GM18858 (cell line): ENCODE data around the gene NEK3.
A peak's percentile ranks its signal among the peaks of the same experiment; 100 is the strongest.
"Not testable (repeated sequence)": the region's sequence is repeated elsewhere in the genome, so short reads cannot be mapped to it uniquely, and the experiment has no call there.

Experiments
- ATAC-seq: cut with Tn5 transposase; IDR thresholded peaks from one replicate; pipeline ENCODE4 v1.9.1; 2021; ENCODE audit not compliant: unreplicated experiment

NEK3 gene, protein sequence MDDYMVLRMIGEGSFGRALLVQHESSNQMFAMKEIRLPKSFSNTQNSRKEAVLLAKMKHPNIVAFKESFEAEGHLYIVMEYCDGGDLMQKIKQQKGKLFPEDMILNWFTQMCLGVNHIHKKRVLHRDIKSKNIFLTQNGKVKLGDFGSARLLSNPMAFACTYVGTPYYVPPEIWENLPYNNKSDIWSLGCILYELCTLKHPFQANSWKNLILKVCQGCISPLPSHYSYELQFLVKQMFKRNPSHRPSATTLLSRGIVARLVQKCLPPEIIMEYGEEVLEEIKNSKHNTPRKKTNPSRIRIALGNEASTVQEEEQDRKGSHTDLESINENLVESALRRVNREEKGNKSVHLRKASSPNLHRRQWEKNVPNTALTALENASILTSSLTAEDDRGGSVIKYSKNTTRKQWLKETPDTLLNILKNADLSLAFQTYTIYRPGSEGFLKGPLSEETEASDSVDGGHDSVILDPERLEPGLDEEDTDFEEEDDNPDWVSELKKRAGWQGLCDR

DNA sequence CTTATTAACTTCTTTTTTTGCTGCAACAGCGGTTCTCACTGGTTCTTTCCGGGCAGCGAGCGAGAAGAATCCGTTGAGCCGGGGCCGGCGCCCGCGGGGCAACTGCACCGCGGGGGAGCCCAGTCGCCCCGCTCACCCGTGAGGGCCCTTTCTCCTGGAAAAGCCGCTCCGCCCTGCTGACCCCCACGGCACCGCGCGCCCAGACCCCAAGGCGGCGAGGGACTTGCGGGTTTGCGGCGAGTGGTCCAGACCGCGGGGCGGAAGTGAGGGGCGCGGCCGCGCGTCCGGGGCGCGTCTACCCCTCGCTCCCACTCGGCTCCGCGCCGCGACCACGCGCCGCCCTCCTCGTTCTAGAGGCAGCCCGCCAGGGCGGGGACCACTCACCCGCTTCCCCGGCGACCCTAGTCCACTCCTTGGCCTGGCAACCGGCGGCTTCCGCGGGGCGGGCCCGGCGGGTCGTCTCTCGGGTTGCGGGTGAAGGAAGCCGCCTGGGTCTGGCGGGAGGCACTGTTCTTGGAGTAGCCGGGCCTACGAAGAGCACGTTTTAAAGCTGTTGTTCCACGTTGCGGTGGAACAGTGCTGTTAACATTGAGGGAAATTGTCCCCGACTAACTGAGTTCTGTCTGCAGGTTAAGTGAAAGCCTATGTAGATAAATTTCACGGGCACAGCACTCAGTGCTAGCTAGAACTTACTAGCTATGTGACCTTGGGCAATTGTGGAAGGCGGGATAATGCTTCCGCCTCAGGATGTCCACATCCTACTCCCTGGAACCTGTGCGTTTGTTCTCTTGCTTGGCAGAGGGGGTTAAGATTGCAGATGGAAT, at the start of gene NEK3:
Gene NEK3 (minus strand): TSS at position 439 of the 824 bp plus-strand sequence. CDS start 3,406 bp downstream, outside the sequence.
- peak; percentile 65 for ATAC-seq

DNA sequence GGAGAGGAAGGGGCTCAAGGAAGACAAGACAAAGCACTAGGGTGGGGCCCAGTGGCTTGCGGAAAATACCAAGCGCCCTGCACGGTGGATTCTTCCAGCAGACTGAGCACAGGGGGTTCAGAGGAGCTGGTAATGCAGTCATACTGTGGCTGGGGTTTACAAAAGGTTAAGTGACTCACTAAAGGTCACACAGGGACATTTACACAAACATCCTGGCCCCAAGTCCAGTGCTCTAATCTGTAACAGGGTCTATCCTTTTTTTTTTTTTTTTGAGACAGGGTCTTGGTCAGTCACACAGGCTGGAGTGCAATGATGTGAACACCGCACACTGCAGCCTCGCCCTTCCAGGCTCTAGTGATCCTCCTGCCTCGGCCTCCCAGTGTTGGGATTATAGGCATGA, 49.0 kb upstream of the NEK3 start:
- ATAC-seq: not testable (repeated sequence)

DNA sequence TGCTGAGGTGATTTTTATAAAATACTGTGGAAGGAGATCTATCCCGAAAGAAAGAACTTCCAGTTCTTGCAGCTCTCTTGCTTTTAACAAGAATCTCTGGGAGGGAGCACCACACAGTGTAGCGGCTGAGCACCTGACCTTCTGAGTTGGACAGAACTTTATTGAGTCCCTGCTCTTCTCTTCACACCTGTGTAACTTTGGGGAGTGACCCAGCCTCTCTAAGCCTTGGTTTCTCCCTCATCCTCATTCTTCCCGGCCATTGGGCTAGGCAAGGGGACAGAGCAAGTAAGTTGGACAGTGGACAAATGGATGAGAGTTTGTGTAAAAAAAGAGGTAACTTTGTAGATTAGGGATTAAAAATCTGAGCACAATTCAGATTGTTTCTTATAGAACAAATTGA, 48.5 kb upstream of the NEK3 start:
- not testable (repeated sequence) for ATAC-seq

DNA sequence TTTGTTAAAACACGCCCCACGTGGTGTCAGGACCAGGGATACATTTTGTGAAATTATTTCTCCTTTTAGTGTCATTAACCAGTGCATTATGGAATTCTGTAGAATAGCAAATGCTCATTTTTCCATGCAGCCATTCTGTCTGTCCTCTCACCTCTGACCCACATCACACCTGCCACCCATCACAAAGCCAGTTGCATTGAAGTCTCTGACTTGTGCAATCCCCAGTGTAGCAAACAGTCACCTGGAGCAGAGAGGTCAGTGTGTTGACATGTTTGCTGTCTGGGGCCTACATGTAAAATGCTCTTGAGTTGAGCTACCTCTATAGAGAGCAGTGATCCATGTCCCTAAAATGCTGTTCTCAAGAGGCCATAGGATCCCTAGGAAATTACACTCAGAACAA, 47.9 kb upstream of the NEK3 start:
- ATAC-seq: not testable (repeated sequence)

DNA sequence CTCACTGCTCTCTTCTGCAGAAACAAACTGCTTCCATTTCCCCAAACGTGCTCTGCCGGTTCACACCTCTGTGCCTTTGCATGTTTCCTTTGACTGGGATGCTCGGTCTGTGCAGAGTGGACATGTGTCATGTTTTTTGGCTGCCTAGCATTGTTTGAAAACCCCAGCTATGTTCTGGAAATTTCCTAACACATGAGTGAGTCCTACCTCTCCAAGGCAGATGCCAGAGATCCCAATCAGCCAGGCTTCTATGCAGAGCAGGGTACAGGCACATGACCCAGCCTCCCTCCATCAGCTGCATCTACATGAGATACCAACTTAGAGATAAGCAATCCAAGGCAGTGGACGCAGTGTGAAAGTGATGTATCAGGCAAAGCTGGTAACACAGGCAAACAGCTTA, 45.1 kb upstream of the NEK3 start:
- not testable (repeated sequence) for ATAC-seq

DNA sequence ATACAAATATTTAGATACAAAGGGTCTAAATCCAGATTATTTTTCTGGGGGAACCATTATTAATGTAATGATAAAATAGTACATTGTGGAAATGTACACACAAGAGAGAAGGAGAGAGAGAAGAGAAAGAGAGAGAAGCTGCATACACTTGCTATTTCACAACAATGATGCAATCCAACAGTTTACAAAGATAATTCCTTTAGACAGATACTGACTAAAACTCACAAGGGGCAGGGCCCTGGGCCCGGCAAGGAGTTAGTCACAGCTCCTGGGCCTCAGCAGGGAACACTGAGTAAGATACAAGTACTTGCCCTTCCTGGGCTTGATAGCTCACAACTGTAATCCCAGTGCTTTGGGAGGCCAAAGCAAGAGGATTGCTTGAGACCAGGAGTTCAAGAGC, 44.5 kb upstream of the NEK3 start:
- ATAC-seq: not testable (repeated sequence)

DNA sequence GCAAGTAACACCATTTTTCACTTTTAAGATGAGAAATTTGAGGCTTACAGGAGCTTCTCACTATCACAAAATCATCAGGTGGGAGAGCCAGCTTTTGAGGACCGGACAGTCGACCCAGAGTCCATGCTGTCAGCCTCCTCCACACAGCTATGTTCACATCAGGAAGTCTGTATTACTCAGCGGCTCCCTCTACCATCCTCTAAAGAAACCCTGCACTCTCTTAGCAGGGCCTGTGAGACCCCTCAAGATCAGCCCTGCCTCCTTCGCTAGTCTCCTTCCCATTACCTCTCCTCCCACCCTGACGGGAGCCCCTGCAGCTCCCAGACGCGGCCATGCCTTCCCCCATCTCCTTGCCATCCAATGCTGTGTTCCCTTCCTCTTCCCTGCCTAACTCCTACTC, 43.1 kb upstream of the NEK3 start:
- ATAC-seq: not testable (repeated sequence)

DNA sequence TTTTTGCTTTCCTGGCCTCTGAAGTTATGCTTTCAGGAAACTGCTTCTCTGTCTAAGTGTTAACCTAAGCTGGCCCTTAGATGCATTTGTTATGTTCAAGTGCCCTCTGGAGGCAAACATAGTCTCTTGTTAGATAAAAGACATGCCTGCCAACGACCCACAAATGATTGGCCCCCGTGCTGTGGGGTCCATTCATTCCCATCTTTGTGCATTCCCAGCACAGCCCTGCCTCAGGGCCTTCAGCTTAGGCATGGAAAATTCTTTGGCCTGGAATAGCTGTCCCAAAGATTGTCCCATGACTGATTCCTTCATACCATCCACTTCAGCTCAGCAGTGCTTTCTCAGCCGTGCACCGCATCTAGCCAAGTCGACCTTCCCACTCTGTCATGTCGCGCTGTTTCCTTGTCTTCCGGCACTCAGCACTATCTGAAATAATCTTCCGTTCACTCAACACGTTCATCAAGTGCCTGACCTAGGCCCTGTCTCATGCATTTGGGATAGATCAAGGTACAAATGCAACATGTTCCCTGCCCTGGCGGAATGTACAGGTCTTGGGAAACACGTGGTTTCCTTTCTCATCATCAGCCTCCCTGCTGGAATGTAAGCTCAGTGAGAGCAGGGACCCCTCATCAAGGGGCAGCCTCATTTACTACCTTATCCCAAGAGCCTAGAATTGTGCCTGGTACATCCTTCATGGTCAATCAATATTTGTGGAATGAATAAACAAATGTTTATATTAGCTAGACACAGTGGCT, 42.2 kb upstream of the NEK3 start:
- not testable (repeated sequence) for ATAC-seq

DNA sequence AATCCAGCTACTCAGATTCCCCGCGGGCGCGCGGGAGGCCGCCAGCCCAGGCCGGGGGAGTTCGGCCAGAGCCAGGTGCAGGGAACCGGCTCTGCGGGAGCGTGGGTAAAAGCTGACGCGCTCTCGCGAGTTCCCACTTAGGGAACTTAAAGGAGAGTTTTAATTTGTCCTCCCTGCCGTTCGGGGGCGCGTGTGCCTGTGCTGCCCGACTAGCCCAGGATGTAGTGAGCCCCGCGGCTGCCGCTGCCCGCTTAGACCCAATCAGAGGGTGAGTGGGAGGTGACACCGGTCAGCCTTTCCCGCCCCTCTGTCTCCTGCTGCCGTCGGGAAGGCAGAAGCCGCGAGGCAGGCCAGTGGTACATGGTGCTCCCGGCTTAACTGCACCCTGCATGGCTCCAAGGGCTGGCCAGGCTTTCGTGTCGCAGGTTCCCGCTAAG, 36.0 kb upstream of the NEK3 start:
- ATAC-seq: peak; percentile 51

DNA sequence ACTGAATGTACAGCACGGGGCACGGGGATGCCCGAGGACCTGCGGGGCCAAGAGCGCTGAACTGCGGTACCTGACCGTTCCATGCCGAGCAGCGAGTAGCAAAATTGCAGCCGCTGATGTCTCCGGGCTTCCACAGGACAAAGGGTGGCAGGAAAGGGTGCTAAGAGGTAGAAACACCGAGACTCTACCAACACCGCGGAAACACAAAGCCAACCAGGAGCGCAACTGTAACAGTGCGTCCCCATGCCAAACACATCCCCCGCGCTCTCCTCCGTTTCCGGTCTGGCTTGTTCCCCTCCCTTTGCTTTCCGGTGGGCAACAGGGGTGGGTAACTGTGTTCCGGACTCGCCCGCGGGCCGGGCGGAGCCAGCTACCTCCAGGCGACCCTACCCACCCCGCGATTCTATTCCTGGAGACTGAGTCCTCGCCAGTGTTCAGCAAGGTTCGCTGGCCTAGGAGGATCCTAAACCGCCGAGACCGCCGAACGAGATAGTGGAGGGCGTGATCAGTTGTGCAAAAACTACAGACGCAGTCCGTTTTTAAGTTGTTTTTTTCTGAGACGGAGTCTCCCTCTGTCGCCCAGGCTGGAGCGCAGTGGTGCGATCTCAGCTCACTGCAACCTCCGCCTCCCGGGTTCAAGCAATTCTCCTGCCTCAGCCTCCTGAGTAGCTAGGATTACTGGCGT, 34.9 kb upstream of the NEK3 start:
- peak; percentile 48 for ATAC-seq

DNA sequence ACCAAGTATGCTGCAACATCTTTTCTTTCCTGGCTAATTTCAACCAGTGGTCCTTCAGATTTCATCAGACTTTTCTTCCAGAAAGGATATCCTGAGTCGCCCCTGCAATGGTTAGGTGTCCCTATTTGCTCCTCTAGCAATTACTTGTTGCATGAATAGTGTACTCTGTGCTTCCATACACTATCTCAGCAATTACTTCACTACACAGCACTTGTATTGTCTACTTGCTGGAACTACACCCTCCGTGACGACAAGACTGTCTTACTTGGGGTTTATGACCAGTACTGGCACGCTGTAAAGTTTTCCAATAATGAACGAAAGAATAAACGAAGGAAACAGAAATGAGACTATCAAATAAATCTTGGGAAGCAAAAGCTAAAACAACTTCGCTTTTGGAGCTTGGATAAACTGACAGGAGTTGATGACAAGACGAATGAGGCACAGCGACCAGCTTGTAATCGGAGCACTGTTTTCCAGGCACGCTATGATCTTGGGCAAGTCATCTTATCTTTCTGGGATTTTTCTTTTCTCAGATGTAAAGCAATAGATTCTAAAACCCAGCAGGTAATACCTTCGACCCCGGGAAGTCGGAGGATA, 34.3 kb upstream of the NEK3 start:
- not testable (repeated sequence) for ATAC-seq

DNA sequence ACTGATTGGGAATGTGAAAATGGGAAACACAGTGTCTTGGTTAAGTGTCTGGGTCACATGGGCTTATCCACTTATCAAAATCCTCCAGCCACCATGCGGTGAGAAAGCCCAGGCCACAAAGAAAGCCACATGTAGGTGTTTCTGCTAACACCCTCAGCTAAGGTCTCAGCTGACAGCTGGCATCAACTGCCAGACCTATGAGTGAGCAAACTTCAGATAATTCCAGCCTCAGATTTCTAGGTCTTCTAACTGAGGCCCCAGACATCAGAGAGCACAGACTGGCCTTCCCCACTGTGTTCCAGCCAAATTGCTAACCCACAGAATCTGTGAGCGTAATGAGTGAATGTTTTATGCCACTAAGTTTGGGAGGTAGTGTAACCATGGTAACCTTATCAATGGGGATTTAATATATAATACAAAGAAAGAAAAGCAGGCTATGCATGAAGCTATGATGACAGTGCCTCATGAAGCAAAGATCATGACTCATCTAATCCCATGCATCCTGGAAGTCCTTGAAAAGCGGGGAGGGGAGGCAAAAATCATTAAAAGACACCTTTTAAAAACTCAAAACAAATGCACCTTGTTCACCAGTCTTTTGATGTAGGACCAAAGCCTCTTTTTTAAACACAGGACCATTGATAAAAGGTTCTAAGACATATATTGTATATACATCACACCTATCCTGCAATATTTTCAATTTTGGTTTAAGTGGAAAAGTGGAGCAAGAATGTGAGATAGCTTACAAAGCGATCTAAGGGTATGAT, 28.2 kb upstream of the NEK3 start:
- peak; percentile 72 for ATAC-seq

DNA sequence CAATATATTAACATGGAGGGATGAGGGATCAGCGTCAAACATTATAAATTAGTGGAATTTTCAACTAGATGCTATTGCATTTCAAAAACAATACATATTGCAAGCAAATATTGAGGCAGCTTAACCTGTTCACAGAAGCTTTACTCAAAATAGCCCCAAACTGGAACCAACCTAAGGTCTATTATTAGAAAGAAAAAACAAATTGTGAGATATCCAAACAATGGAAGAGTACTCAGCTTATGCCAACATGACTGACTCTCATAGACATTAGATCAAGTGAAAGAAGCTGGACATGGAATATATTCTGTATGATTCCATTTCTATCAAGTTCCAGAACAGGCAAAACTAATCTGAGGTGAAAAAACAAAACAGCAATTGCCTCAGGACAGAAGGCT, 27.6 kb upstream of the NEK3 start:
- ATAC-seq: no peak

DNA sequence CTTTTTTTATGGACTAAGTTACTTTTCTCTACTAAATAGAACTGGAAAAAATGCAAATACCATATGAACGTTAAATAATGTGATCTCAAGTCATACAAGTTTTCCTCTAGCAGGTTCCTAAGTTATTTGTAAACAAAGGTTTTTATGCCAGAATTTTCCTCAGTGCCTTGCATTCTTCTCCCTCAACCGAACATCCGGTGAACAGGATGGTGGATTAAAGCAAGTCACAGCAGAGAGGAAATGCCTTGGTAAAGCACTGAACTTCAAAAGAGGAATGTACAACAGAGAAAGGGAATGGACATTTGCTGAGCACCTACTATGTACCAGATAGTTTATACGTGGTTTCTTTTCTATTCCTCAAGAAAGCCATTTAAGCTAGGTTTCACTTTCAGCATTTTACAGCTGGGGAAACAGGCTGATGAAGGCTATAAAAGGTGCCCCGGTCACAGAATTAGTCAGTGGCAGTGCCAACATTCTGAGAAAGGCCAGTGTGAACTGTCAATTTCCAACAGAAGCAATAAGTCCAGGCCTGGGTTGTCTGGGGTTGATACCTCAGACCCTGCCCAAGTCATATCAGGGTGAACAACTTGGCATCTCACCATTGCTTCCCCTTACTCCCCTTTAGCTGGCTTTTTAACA, 22.0 kb upstream of the NEK3 start:
- ATAC-seq: peak; percentile 69

DNA sequence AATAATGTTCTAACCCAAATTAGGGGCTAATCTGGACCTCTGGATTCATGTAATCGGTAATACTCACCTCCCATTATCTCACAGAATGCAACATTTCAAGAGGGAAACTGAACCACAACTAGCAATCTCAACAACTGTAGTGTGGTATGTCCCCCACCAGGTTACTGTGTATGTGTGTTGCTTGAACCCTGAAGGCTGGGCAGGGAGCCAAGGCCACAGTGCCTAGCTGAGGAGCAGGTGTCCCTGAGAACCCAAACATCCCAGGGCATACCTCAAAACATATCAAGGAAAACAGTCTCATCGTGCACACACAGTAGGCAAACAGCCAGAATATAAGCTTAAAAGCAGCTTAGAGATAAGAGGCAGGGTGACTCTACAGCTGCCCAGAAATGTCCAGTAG, 20.5 kb upstream of the NEK3 start:
- no peak for ATAC-seq

DNA sequence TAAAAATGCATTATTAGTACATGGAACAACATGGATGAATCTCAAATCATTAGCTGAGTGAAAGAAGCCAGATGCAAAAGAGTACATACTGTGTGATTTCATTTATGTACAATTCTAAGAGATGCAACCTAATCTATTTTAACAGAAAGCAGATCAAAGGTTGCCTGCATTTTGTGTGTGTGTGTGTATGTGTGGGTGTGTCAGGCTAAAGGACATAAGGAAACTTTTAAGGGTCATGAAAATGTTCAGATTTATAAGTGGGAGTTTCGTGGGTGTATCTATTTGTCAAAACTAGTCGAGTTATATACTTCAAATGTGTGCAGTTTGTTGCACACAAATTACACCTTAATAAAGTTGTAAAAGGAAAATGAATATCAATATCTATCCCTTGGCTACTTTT, 17.9 kb upstream of the NEK3 start:
- ATAC-seq: no peak

DNA sequence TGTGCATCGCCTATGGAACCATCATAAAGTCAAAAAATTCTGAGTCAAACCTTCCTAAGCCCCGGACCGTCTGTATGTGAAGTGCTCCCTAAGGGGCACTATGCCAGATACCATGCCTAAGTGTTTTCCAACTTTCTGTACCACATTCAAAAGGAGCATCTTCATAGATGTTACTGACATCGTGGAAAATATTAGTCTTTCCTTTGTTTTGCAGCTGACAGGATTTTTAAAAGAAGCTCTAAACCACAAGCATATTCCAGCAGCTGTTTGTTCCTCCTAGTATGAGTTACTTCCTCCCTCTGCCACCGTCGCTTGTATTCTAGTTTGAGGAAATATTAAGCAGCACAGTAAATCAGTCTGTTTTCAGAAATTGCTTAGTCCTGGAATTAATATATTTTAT, 14.6 kb upstream of the NEK3 start:
- not testable (repeated sequence) for ATAC-seq

DNA sequence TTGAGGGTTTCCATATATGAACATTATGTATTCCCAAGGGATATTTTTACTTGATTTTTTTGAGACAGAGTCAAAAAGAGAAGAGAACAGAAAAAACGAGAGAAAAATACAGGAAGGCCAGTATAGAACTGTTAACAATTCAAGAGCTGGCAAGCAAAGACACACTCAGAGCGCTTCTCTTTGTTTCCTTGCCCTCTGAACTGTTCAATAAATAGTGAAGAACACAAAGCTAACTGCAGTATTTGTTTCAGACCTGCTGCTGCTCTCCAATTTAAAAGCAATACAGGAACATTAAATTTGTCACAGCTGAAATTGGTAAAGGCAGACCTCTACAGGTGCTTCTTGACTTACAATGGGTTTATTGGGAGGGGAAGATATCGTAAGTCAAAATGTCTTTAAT, 14.0 kb upstream of the NEK3 start:
- no peak for ATAC-seq

DNA sequence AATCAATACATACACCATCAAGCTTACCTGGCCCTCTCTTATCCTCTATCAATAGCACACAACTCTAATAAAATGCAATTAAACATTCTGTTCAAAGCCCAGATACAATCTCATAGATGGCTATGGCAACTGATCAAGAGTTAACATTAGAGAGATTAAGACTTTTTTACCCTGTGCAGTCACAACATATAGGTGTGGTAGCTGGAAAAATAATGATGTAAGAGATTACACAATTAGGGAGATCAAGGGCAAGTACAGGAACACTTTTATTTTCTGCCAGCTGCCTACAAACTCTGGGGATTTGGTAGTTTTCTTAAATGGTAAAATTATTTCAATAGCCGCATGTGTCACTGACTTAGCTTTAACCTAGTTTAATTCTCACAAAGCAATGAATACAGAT, 12.3 kb upstream of the NEK3 start:
- ATAC-seq: not testable (repeated sequence)
